HG03025 (cell line): Measurements from ENCODE around the gene CGB1.
"Not testable (repeated sequence)": the region's sequence is repeated elsewhere in the genome, so short reads cannot be mapped to it uniquely, and the experiment has no call there.

Source experiments
- ATAC-seq: cut with Tn5 transposase; IDR thresholded peaks from one replicate; pipeline ENCODE4 v1.9.1; 2021; ENCODE audit warnings: mild to moderate bottlenecking, moderate library complexity; ENCODE audit not compliant: unreplicated experiment, low FRiP score

The CGB1 gene

GRCh38 chr19:49059053-49059452 is 22.4 kb upstream of the CGB1 start:
- no peak for ATAC-seq

- ATAC-seq, result no peak
Measured at GRCh38 chr19:49058562-49058961, 21.9 kb upstream of the CGB1 start.

- no peak for ATAC-seq
Measured at GRCh38 chr19:49057636-49058234, 21.0 kb upstream of the CGB1 start, which contains the start of gene CGB7. Gene CGB7, minus strand, starts transcription at chr19:49057749. Its CDS starts 2,374 bp downstream, at chr19:49055375.

- not testable (repeated sequence) for ATAC-seq
Measured at GRCh38 chr19:49056902-49057596, 20.4 kb upstream of the CGB1 start.

- ATAC-seq, result no peak
Measured at GRCh38 chr19:49056101-49056901, 19.6 kb upstream of the CGB1 start.

GRCh38 chr19:49050376-49051033 is 13.8 kb upstream of the CGB1 start:
- not testable (repeated sequence) for ATAC-seq

- ATAC-seq, result not testable (repeated sequence)
Measured at GRCh38 chr19:49049834-49050233, 13.1 kb upstream of the CGB1 start.

GRCh38 chr19:49049011-49049410 is 12.3 kb upstream of the CGB1 start, which contains the start of gene CGB8:
Gene CGB8, minus strand, starts transcription at chr19:49049111. Its CDS starts 372 bp downstream, at chr19:49048739.
- not testable (repeated sequence) for ATAC-seq

GRCh38 chr19:49043548-49043947 is 6.9 kb upstream of the CGB1 start, which contains the start of gene CGB5:
Gene CGB5, plus strand, starts transcription at chr19:49043848. Its CDS starts 362 bp downstream, at chr19:49044210.
- not testable (repeated sequence) for ATAC-seq

- not testable (repeated sequence) for ATAC-seq
Measured at GRCh38 chr19:49042666-49043065, 6.0 kb upstream of the CGB1 start.

GRCh38 chr19:49042177-49042576 is 5.5 kb upstream of the CGB1 start:
- no peak for ATAC-seq

- not testable (repeated sequence) for ATAC-seq
Measured at GRCh38 chr19:49039736-49040135, 3.0 kb upstream of the CGB1 start.

- ATAC-seq, result not testable (repeated sequence)
Measured at GRCh38 chr19:49038557-49039276, 2.0 kb upstream of the CGB1 start.

- ATAC-seq, result not testable (repeated sequence)
Measured at GRCh38 chr19:49038111-49038510, 1.4 kb upstream of the CGB1 start.

GRCh38 chr19:49031642-49032301 is 4.9 kb downstream of the CGB1 start, which contains the start of gene CGB2:
Gene CGB2, plus strand, starts transcription at chr19:49031890. Its CDS starts 206 bp downstream, at chr19:49032096.
- not testable (repeated sequence) for ATAC-seq

- ATAC-seq, result not testable (repeated sequence)
Measured at GRCh38 chr19:49030323-49030722, 6.4 kb downstream of the CGB1 start.

- not testable (repeated sequence) for ATAC-seq
Measured at GRCh38 chr19:49029749-49030148, 6.9 kb downstream of the CGB1 start.

- ATAC-seq, result not testable (repeated sequence)
Measured at GRCh38 chr19:49028686-49029085, 8.0 kb downstream of the CGB1 start.

GRCh38 chr19:49025599-49025998 is 11.1 kb downstream of the CGB1 start:
- ATAC-seq, result not testable (repeated sequence)
